ENCODE data around the gene PTPA.

The PTPA gene

GRCh38 chr9:129110740-129111527 is at the start of gene PTPA, which contains the start of gene CRAT:
PTPA (plus strand) TSS chr9:129111415; CDS start chr9:129111601, 186 bp downstream.
CRAT (minus strand) TSS chr9:129110793; CDS start chr9:129110509, 284 bp downstream.
- peak; percentile 100 for DNase-seq (ENCODE audit: low spot score)

GRCh38 chr9:129063061-129063460 is 48.2 kb upstream of the PTPA start:
- no peak for DNase-seq (ENCODE audit: low spot score)

GRCh38 chr9:129064499-129064908 is 46.7 kb upstream of the PTPA start:
- DNase-seq (ENCODE audit: low spot score) = no peak

GRCh38 chr9:129068110-129068509 is 43.1 kb upstream of the PTPA start:
- DNase-seq (ENCODE audit: low spot score) = no peak

- no peak for DNase-seq (ENCODE audit: low spot score)
Observed at GRCh38 chr9:129068990-129069861, 42.0 kb upstream of the PTPA start.

- no peak for DNase-seq (ENCODE audit: low spot score)
Observed at GRCh38 chr9:129069862-129070641, 41.2 kb upstream of the PTPA start.

- DNase-seq (ENCODE audit: low spot score) = no peak
Observed at GRCh38 chr9:129070696-129071525, 40.3 kb upstream of the PTPA start.

GRCh38 chr9:129071526-129072126 is 39.6 kb upstream of the PTPA start:
- no peak for DNase-seq (ENCODE audit: low spot score)

- no peak for DNase-seq (ENCODE audit: low spot score)
Observed at GRCh38 chr9:129072171-129072570, 39.0 kb upstream of the PTPA start.

GRCh38 chr9:129073404-129073803 is 37.8 kb upstream of the PTPA start:
- DNase-seq (ENCODE audit: low spot score) = no peak

- DNase-seq (ENCODE audit: low spot score) = no peak
Observed at GRCh38 chr9:129074106-129074505, 37.1 kb upstream of the PTPA start.

GRCh38 chr9:129075996-129076639 is 35.1 kb upstream of the PTPA start:
- DNase-seq (ENCODE audit: low spot score) = no peak

- DNase-seq (ENCODE audit: low spot score) = no peak
Observed at GRCh38 chr9:129076640-129077037, 34.6 kb upstream of the PTPA start.

GRCh38 chr9:129077236-129077635 is 34.0 kb upstream of the PTPA start:
- DNase-seq (ENCODE audit: low spot score) = no peak

GRCh38 chr9:129078691-129079503 is 32.3 kb upstream of the PTPA start:
- DNase-seq (ENCODE audit: low spot score) = no peak

GRCh38 chr9:129079829-129080228 is 31.4 kb upstream of the PTPA start:
- no peak for DNase-seq (ENCODE audit: low spot score)

GRCh38 chr9:129080298-129080600 is 31.0 kb upstream of the PTPA start:
- no peak for DNase-seq (ENCODE audit: low spot score)

- DNase-seq (ENCODE audit: low spot score) = peak; percentile 100
Observed at GRCh38 chr9:129080601-129081387, 30.4 kb upstream of the PTPA start, which contains the start of gene DOLPP1. DOLPP1 (plus strand) TSS chr9:129081111; CDS start chr9:129081132, 21 bp downstream.

All from AG08396 (cell line).